ENCODE measurements around the gene LONP1. TPM values are rescaled to one million over a fixed set of nuclear protein-coding genes. Genes with fewer than 3 reads are reported as not detected.

LONP1 gene
- total and polyA plus RNA-seq, 2 of the 8 experiments (the other 6 are each of a cell fraction or from before 2014, with no cell fraction given): 98.1 to 117 TPM

GRCh38 chr19:5666921-5667610 lies 52.9 kb downstream of the LONP1 start:
- Histone ChIP-seq H2BK12ac (ENCODE audit: low read depth, low read length) (no peak overlapping the region), H4K5ac (ENCODE audit: insufficient read length, low read depth, low read length) (no peak overlapping the region), H3K4me3 (ENCODE audit: extremely low read depth in 1 of 4, insufficient read depth in 2 of 4, low read depth in 3 of 4, low read length in 4 of 4) (no peak overlapping the region), H2BK120ac (replicated peaks; ENCODE audit: low read depth, low read length) (no peak overlapping the region), H4K91ac (replicated peaks; ENCODE audit: insufficient read length, low read length) (no peak overlapping the region), H3K4me1 (replicated peaks in 1 of 4; ENCODE audit: control insufficient read depth in 3 of 4, insufficient read depth in 4 of 4, low read length in 3 of 4) (peaks cover 0 to 9% (median 5%) of the 10 kb centered on the region in 4 experiments; a peak in 5 of 7 replicates), H3K4me2 (ENCODE audit: insufficient read depth in 1 of 2, low read depth in 2 of 2, low read length in 2 of 2) (no peak overlapping the region), H3K27ac (ENCODE audit: low read depth, low read length) (no peak overlapping the region), H3K14ac (ENCODE audit: insufficient read length) (no peak overlapping the region), H2BK15ac (ENCODE audit: low read length) (no peak overlapping the region), H3K36me3 (ENCODE audit: control insufficient read depth in 2 of 4, insufficient read depth in 4 of 4, low read length in 3 of 4) (peaks cover 40 to 75% (median 59%) of the 10 kb centered on the region in 4 experiments), H3K18ac (ENCODE audit: extremely low read depth, low read length) (no peak overlapping the region), H3K9me3 (ENCODE audit: insufficient read depth in 2 of 2, low read depth in 1 of 2, low read length in 1 of 2) (no peaks in the 10 kb centered on the region), H3K23ac (ENCODE audit: insufficient read length) (no peak overlapping the region), H3K79me2 (ENCODE audit: control insufficient read depth in 1 of 2, insufficient read depth in 2 of 2, low read length in 2 of 2) (no peaks in the 10 kb centered on the region), H3K4ac (replicated peaks; ENCODE audit: insufficient read length, low read depth, low read length) (no peak overlapping the region), H3K27me3 (replicated peaks in 1 of 4; ENCODE audit: control insufficient read depth in 3 of 4, extremely low read depth in 1 of 4, insufficient read depth in 3 of 4, low read length in 3 of 4) (no peaks in the 10 kb centered on the region), H4K20me1 (replicated peaks in 1 of 2; ENCODE audit: control insufficient read depth in 1 of 2, insufficient read depth in 2 of 2, low read length in 2 of 2) (peaks cover 3 to 9% of the 10 kb centered on the region in 2 experiments), H3K9ac (replicated peaks in 1 of 4; ENCODE audit: extremely low read depth in 1 of 4, low read depth in 3 of 4, low read length in 3 of 4) (no peak overlapping the region), H3K23me2 (ENCODE audit: low read depth, low read length) (no peaks in the 10 kb centered on the region), H2BK20ac (ENCODE audit: low read length) (no peak overlapping the region), H2AK5ac (ENCODE audit: low read depth, low read length) (no peak overlapping the region), H3K56ac (replicated peaks; ENCODE audit: insufficient read length, low read depth, low read length) (no peak overlapping the region), H3K79me1 (ENCODE audit: low read depth, low read length) (0 out of 2 replicates have a peak, but pooled peaks cover 3% of the 10 kb centered on the region), H4K8ac (ENCODE audit: extremely low read depth, insufficient read depth, low read length) (peak overlapping the region; percentile 73; the same call in 1 of the 2 replicates), H2BK5ac (ENCODE audit: low read depth, low read length) (no peak overlapping the region), H2AFZ (ENCODE audit: low read length) (no peak overlapping the region)
- ChIA-PET CTCF (ENCODE audit: partially characterized antibody) (interaction anchor here (1.0 to 2.3 kb wide), 5 partner anchors 9 to 41 kb away, joined by 3 to 11 read pairs (median 4); partner anchors contain the start of gene RPL36), POLR2A (ENCODE audit: partially characterized antibody) (interaction anchor here (0.8 to 4.1 kb wide), 16 partner anchors 10 to 65 kb away, joined by 3 to 17 read pairs (median 4); partner anchors contain the start of genes RPL36, SAFB and SAFB2)
- TF ChIP-seq TAF1 (IDR thresholded peaks at IDR 0.05; ENCODE audit: low read depth, low read length) (0 out of 2 replicates have a peak, but pooled peaks have one; percentile 11), CTBP2 (IDR thresholded peaks at IDR 0.05; ENCODE audit: borderline replicate concordance, insufficient read depth, insufficient read length, low read length) (no peak)
- DNase-seq (ENCODE audit: low read depth in 1 of 2, low spot score in 2 of 2) (no peak), FAIRE-seq (no peak)
- 88% methylated on average over 21 of the region's 26 CpGs; no CpG with 5 or more reads in 1 of the 2 experiments for WGBS, 2 experiments (ENCODE audit: extremely low coverage in 1 of 2, insufficient coverage in 1 of 2, insufficient read length in 1 of 2, insufficient replicate concordance in 2 of 2, low coverage in 1 of 2, low lambda C conversion rate in 2 of 2, missing lambda C conversion rate in 1 of 2)

Data from H1 (cell line).